Spinal cord (tissue), 10 donors: ENCODE results near the gene ZNF845. TPM values are rescaled to one million over a fixed set of nuclear protein-coding genes. Genes with fewer than 3 reads are reported as not detected.
"Not testable (repeated sequence)": the region's sequence is repeated elsewhere in the genome, so short reads cannot be mapped to it uniquely, and the experiment has no call there.

Experiments used
- DNase-seq, 6 donors: peaks; one replicate each; pipeline versions ENCODE4 v3.0.0 to v3.0.0-alpha.2; 2013 to 2015; ENCODE audit warnings: low spot score in 6 of 6, low read depth in 4 of 6
- H3K27ac ChIP-seq: one replicate; pipeline ENCODE4 v1.5.1; 2013; ENCODE audit warnings: low read depth, low read length, control low read depth
- H3K27me3 ChIP-seq: one replicate; pipeline ENCODE4 v1.6.1; 2013; ENCODE audit warnings: low read length; ENCODE audit not compliant: control insufficient read depth, insufficient read depth
- H3K36me3 ChIP-seq: one replicate; pipeline ENCODE4 v1.6.1; 2013; ENCODE audit warnings: low read length; ENCODE audit not compliant: control insufficient read depth, insufficient read depth
- H3K4me1 ChIP-seq: one replicate; pipeline ENCODE4 v1.6.1; 2013; ENCODE audit warnings: low read length; ENCODE audit not compliant: control insufficient read depth, insufficient read depth
- H3K4me3 ChIP-seq: one replicate; pipeline ENCODE4 v1.5.1; 2013; ENCODE audit warnings: low read depth, low read length, control low read depth
- H3K9me3 ChIP-seq: one replicate; pipeline ENCODE4 v1.6.1; 2013; ENCODE audit warnings: low read length; ENCODE audit not compliant: control insufficient read depth, insufficient read depth
- WGBS: methylation state at CpG from one replicate; pipeline ENCODE4 v1.1.5; 2013; ENCODE audit warnings: missing lambda C conversion rate; ENCODE audit not compliant: insufficient coverage; 5-methylcytosine and 5-hydroxymethylcytosine counted together
- long read RNA-seq, 4 donors: transcript quantifications; one replicate each; lab custom pipeline, GENCODE V29; 2026
- polyA plus RNA-seq, 2 donors: library from polyadenylated mRNA; unstranded; fragments of 120-200 nt; gene quantifications; one replicate each; pipeline ENCODE4 v1.2.1, GENCODE V29; 2013; ENCODE audit not compliant: insufficient read length in 2 of 2
- total RNA-seq, 2 donors: library from RNA; depleted of rRNA in 1 of 2; stranded (reverse); fragments of 120-200 nt in 1 of 2; fragments of >200 nt in 1 of 2; gene quantifications; one replicate each; pipeline versions ENCODE4 v1.2.3 to v1.2.4, GENCODE V29; 2013 to 2014
- donor health status: healthy.

ZNF845 gene
- total RNA-seq (10 to 100 TPM; 11.5 to 11.7 TPM), polyA plus RNA-seq (1 to 10 TPM; 4.8 to 5.9 TPM)
- long read RNA-seq, donor 1, result 0 reads
- long read RNA-seq, donor 2, full-length matches to known transcripts, result 1 of 1 reads
- long read RNA-seq, donor 2, partial matches to known transcripts, result 0 of 1 reads
- long read RNA-seq, donor 2, other reads (novel, unspliced or antisense), result 0 of 1 reads
- long read RNA-seq, donor 3, result 0 reads
- long read RNA-seq, donor 4, full-length matches to known transcripts, result 1 of 7 reads
- long read RNA-seq, donor 4, partial matches to known transcripts, result 0 of 7 reads
- long read RNA-seq, donor 4, other reads (novel, unspliced or antisense), result 6 of 7 reads

DNA sequence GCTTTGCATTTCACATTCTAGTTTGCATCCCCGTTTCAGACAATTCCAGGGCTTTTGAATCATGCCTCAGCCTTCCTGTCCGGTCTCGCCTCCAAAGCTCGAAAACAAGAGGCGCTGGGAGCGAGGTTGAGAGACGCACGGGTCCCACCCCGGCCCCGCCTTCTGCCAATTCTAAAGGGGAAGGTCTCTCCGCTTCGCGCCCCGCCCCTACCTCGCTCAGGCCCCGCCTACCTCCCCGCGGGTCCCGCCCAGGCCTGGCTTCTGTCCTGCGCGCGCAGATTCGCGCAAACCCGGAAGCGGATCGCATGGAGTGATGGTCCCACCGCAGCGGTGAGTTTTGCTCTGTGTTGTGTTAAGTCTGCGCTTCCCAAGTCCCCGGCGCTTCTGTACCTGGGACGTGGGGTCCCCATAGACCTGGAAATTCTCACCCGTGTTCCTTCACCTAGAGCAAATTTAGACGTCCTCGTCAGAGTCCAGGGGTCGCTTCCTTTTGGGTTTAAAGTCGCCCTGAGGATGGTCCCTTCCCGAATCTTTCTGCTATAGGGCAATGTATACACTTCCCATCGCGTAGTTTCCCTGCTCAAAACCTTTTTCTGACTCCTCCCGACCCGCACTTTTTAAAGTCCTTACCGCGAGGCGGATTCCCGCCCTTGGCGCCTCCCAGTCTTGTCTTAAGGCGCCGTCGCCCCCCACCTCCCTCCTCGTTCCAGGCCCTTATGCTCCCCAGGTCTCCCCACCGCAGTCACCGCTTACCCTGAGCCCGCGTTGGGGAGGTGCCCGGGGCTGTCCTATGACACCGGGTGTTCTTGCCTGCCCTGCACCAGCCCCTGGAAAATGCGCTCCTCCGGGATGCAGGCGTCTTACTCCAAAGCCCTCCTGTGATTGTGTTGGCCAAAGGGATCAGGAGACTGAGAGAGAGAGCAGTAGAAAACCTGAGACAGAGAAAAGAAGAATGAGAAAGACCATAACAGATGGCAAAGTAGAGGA, at the start of gene ZNF845:
ZNF845 (plus strand) TSS at position 287 of the 987 bp plus-strand sequence. CDS start 7,559 bp downstream, outside the sequence.
- Histone ChIP-seq H3K27ac (peak within 1 kb of the TSS; percentile 61), H3K4me3 (peak within 1 kb of the TSS; percentile 77), H3K4me1 (peaks cover 14% of the 10 kb centered on the region), H3K9me3 (no peaks in the 10 kb centered on the region), H3K27me3 (no peaks in the 10 kb centered on the region), H3K36me3 (peaks cover 3% of the 10 kb centered on the region)
- peak; percentile 62 to 97 (median 80) for DNase-seq
- WGBS, result under 1% methylated on average over 59 of the region's 61 CpGs

DNA sequence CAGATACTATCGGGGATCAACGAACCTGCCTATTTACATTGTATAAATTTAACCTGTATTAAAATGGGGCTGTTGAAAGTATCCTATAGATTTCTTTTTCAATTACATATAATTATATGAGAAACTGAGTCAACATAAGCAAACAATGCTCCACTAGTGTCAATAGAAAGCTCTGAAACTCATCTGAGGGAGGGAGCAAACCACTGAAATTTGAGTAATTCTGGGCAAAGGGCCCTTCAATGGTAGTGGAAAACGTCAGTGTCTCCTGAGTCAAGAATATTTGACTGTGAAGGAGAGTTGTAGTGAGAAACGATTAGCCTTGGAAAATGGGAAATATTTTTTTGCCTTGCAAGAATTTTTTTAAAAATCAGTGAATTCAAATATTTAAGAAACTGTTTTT, 48.5 kb upstream of the ZNF845 start:
- H3K4me3 ChIP-seq, result no peak overlapping the region
- no peak for DNase-seq
- WGBS, result 20% methylated on average over 1 of the region's 4 CpGs
- no peaks in the 10 kb centered on the region for H3K36me3 ChIP-seq
- H3K27me3 ChIP-seq, result no peaks in the 10 kb centered on the region
- H3K27ac ChIP-seq, result no peak overlapping the region
- H3K9me3 ChIP-seq, result no peaks in the 10 kb centered on the region
- no peaks in the 10 kb centered on the region for H3K4me1 ChIP-seq

DNA sequence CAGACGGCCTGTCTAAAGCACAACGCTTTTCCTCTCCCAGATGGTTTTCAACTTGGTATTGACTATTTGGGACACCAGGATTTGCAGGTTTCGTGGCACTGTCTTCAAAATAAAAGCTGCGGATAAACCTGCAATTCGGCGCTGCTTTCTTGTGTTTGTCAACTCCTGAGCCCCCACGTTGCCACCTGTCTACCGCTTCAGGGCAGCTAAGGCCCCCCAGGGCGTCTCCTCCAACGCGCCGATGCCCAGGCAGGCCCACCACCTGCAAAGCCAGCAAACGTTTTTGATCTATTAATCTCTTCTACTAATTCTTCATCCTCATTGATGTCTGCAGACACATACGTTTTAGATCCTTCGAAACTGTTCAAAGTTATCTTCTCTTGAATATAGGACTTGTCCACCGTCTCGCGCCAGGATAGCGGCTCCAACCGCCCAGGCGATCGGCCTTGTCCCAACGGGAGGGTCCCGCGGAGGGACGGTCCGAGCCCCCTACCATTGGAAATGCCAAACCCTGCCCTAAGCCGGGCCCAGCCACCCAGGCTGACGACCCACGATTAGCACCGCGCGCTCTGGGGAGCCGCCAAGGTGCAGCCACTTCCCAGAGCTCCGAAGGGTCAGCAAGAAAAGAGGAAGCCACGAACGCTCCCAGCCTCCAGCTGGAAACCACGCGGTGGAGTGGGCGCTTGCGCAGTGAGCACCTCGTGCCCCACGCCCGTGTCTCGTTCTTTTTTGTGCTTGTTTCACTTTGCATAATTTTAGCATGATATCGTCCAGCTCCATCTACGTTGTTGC, 42.6 kb upstream of the ZNF845 start:
- Histone ChIP-seq H3K4me1 (no peaks in the 10 kb centered on the region), H3K9me3 (peaks cover 2% of the 10 kb centered on the region), H3K36me3 (no peaks in the 10 kb centered on the region), H3K27ac (no peak overlapping the region), H3K4me3 (no peak overlapping the region), H3K27me3 (no peaks in the 10 kb centered on the region)
- no peak for DNase-seq
- WGBS, result 87% methylated on average over 47 of the region's 47 CpGs

DNA sequence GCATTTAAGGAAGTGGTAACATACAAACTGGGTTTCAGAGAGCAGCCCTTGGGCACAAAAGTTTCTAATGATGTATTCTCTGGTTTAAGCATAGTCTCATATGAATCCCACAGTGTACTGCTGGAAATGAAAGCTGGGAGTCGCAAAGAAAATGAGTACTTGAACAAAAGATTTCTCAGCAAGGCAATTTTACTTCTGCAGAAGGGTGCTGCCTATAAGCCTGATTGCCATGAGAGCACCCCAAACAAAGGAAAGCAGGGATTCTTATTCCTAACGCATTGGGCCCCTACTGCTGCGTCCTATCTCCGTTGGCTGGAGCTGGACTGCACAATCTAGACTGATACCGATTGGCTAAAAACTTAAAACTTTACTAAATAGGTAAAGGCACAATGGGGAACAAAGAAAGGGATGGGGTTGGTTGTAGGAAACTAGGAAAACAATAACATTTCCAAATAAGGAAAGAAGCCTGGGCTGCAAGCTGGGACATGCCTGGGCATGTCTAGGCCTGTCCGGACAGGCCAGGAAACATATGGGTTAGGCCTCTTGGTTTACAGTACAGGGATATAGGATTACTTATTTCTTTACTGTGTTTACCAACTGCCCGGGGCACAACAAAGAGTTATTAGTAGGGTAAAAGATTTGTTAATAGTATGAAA, 38.6 kb upstream of the ZNF845 start:
- no peak for DNase-seq
- Histone ChIP-seq H3K36me3 (no peaks in the 10 kb centered on the region), H3K4me1 (no peaks in the 10 kb centered on the region), H3K4me3 (no peak overlapping the region), H3K27me3 (no peaks in the 10 kb centered on the region), H3K27ac (no peak overlapping the region), H3K9me3 (peaks cover 2% of the 10 kb centered on the region)
- WGBS, result 85% methylated on average over 2 of the region's 7 CpGs

DNA sequence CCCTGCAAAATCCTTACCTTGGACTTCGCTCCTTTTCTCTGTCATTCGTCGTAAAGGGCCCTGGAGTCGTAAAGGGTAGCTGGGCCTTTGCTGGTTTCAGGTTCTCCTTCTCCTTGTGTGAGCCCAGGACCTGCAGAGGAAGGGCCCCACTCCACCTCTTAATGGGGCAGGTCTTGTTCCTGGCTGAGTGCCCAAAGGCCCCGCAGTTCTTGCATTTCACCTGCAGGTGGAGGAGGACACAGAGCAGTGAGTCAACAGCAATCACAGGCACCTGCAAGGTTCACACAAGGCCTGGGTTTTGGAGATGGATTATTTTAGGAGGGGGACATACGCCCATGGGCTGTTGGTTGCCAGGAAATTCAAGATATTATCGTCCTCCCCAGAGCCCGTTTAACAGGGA, 32.2 kb upstream of the ZNF845 start:
- H3K36me3 ChIP-seq, H3K27me3 ChIP-seq, H3K4me1 ChIP-seq, H3K27ac ChIP-seq, H3K9me3 ChIP-seq, H3K4me3 ChIP-seq, DNase-seq: not testable (repeated sequence)
- WGBS, result no CpG with 5 or more reads among the region's 8 CpGs

DNA sequence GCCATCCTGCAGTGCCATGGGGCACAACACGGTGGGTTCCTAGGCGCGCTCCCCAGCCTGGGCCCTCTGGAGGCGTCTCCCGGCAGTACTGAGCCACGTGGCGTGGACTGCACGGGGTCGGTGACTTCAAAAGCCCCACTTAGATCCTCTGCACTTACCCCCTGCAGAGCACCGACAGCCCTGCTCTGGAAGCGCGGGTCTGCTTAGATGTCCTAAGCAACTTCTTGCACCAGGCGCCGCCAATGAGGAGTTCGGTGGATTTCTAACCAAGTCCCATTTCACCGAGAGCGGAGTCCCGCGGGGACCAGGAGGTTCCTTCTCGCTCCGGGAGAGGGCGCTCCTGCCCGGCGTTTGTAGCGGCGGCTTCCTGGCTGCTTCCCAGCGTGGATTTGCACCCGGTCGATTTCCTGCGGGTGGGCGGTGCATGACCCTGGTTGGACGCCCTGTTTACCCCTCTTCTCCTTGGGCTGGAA, 25.2 kb upstream of the ZNF845 start:
- no peak overlapping the region for H3K27ac ChIP-seq
- no peak overlapping the region for H3K4me3 ChIP-seq
- H3K27me3 ChIP-seq, result peaks cover 25% of the 10 kb centered on the region
- H3K9me3 ChIP-seq, result no peaks in the 10 kb centered on the region
- 3% methylated on average over 32 of the region's 32 CpGs for WGBS
- H3K36me3 ChIP-seq, result no peaks in the 10 kb centered on the region
- DNase-seq, result peak in 2 of 6 donors; percentile 37 to 42
- H3K4me1 ChIP-seq, result peaks cover 7% of the 10 kb centered on the region

DNA sequence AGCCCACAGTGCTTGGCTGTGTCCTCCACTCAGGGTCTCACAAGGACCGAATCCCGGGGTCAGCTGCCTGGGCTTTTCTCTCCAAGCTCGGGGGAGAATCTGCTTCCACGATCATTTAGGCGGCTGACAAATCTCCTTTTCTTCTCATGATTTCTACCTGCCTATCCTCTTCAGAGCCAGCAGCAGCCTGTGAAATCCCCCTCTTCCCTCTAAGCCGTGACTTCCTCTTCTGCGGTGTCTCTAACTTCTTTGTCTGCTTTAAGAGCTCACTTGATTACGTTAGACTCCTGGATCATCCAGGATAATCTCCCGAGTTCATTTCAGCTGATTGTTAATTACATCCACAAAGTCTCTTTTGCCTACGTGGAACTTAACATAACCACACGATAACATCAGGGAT, 22.5 kb upstream of the ZNF845 start:
- no peak for DNase-seq
- Histone ChIP-seq H3K27me3 (peaks cover 28% of the 10 kb centered on the region), H3K9me3 (no peaks in the 10 kb centered on the region), H3K4me3 (no peak overlapping the region), H3K36me3 (no peaks in the 10 kb centered on the region), H3K4me1 (peaks cover 7% of the 10 kb centered on the region), H3K27ac (no peak overlapping the region)
- 62% methylated on average over 6 of the region's 11 CpGs for WGBS

DNA sequence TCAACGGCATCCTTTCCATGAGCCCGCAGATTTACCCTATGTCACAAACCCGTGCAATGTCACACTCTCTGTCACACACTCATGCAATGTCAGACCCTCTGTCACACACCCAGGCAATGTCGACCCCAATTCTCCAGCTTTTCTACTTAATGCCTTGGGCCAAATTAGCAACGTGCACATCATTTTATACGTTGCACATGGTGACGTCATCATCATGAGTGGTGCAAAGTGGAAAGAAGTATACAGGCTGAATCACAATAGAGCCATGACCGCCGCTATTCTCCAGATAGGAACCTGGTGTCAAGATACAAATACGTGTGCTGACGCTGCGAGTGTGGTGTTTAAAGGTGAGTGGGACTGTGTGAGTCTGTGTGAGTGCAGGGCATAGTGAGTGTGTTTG, 21.7 kb upstream of the ZNF845 start:
- H3K4me1 ChIP-seq, result peaks cover 7% of the 10 kb centered on the region
- peaks cover 28% of the 10 kb centered on the region for H3K27me3 ChIP-seq
- 82% methylated on average over 12 of the region's 12 CpGs for WGBS
- no peak for DNase-seq
- H3K9me3 ChIP-seq, result no peaks in the 10 kb centered on the region
- no peak overlapping the region for H3K27ac ChIP-seq
- H3K4me3 ChIP-seq, result no peak overlapping the region
- H3K36me3 ChIP-seq, result no peaks in the 10 kb centered on the region

DNA sequence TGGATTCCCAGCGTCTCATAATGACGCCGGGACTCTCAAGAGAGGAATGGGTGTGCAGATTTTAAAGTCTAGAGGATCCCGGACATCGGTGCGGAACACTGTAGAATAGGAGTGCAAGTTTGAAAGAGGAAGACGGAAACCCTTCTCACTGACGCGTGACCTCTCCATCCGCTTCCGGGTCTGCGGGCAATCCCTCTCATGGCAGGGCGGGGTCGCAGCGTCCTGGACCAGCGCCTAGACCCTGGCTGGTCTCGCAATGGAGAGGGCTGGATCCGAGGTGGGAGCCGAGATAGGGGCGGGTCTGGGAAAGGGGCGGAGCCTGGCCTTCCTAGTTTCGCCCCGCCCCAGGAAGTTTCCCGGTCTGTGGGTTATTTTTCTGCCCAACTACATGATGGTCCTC, 4.6 kb upstream of the ZNF845 start:
- Histone ChIP-seq H3K4me1 (peaks cover 6% of the 10 kb centered on the region), H3K27me3 (peaks cover 2% of the 10 kb centered on the region), H3K9me3 (no peaks in the 10 kb centered on the region), H3K4me3 (no peak overlapping the region), H3K36me3 (no peaks in the 10 kb centered on the region), H3K27ac (no peak overlapping the region)
- 19% methylated on average over 21 of the region's 24 CpGs for WGBS
- peak in 4 of 6 donors; percentile 22 to 79 (median 48) for DNase-seq
